PC-9 (cell line): ENCODE results near the gene TRAPPC5. TPM values are rescaled to one million over a fixed set of nuclear protein-coding genes. Genes with fewer than 3 reads are reported as not detected.

Source experiments
- BruUV-seq: library from RNA; stranded (reverse); fragments of 400-500 nt; replicated peaks from 2 replicates; lab custom pipeline; 2021; lab: Mats Ljungman, UMichigan
- CTCF ChIA-PET: fragments of 300-600 bp; sonication (Branson Sonifier 250); formaldehyde crosslinking; loops from one replicate; lab custom pipeline; 2022; ENCODE audit warnings: antibody characterized with exemption; lab: Charles Lee
- POLR2A ChIA-PET: fragments of 300-600 bp; sonication (Branson Sonifier 250); formaldehyde crosslinking; loops from one replicate; lab custom pipeline; 2022; ENCODE audit warnings: antibody characterized with exemption; ENCODE audit not compliant: unreplicated experiment; lab: Charles Lee
- DNase-seq, 2 experiments: peaks; one replicate each; pipeline versions ENCODE4 v3.0.0 to v3.0.0-alpha.2; 2015 to 2022; ENCODE audit warnings: mixed read lengths in 1 of 2
- H2AFZ ChIP-seq: fragments of 200-600 bp; sonication (generic); 2 replicates; pipeline ENCODE4 v1.8.1; 2017; ENCODE audit warnings: antibody characterized with exemption
- H3F3A ChIP-seq: fragments of 200-600 bp; sonication (generic); 2 replicates; pipeline ENCODE4 v1.8.1; 2017; ENCODE audit warnings: antibody characterized with exemption, mild to moderate bottlenecking, low read depth; ENCODE audit not compliant: insufficient read depth
- H3K27ac ChIP-seq: fragments of 200-600 bp; sonication (generic); 2 replicates; pipeline ENCODE4 v1.6.1; 2016; ENCODE audit warnings: mixed run types
- H3K27me3 ChIP-seq: fragments of 200-600 bp; sonication (generic); 2 replicates; pipeline ENCODE4 v1.6.1; 2016; ENCODE audit warnings: low read depth, mixed run types; ENCODE audit not compliant: insufficient read depth
- H3K36me3 ChIP-seq: fragments of 200-600 bp; sonication (generic); 2 replicates; pipeline ENCODE4 v1.6.1; 2016; ENCODE audit warnings: low read depth, mixed run types
- H3K4me1 ChIP-seq: fragments of 200-600 bp; sonication (generic); replicated peaks from 2 replicates; pipeline ENCODE4 v1.6.1; 2016; ENCODE audit warnings: mixed run types; ENCODE audit not compliant: insufficient read depth
- H3K4me2 ChIP-seq: fragments of 200-600 bp; sonication (generic); 2 replicates; pipeline ENCODE4 v1.6.1; 2017; ENCODE audit warnings: mixed run types
- H3K4me3 ChIP-seq: fragments of 200-600 bp; sonication (generic); 2 replicates; pipeline ENCODE4 v1.6.1; 2016; ENCODE audit warnings: mixed run types
- H3K79me2 ChIP-seq: fragments of 200-600 bp; sonication (generic); 2 replicates; pipeline ENCODE4 v1.6.1; 2017; ENCODE audit warnings: low read depth, mixed run types
- H3K9me2 ChIP-seq: fragments of 200-600 bp; sonication (generic); 2 replicates; pipeline ENCODE4 v1.8.1; 2017; ENCODE audit warnings: mild to moderate bottlenecking; ENCODE audit not compliant: insufficient read depth
- H3K9me3 ChIP-seq: fragments of 200-600 bp; sonication (generic); 2 replicates; pipeline ENCODE4 v1.8.1; 2016; ENCODE audit warnings: low read depth; ENCODE audit not compliant: insufficient read depth
- H4K20me1 ChIP-seq: fragments of 200-600 bp; sonication (generic); 2 replicates; pipeline ENCODE4 v1.8.1; 2017; ENCODE audit not compliant: insufficient read depth
- EZH2 ChIP-seq: fragments of 200-600 bp; sonication (generic); IDR thresholded peaks from 2 replicates; pipeline ENCODE4 v1.8.0; 2017; ENCODE audit warnings: antibody characterized with exemption, low read depth
- intact Hi-C: fragments of 100-400 bp; cut with micrococcal nuclease; formaldehyde crosslinking; loops from one replicate; pipeline ENCODE4 v1.10.0; 2022; ENCODE audit not compliant: unreplicated experiment
- total RNA-seq: library from RNA; stranded (reverse); gene quantifications from 2 replicates; pipeline ENCODE4 v1.2.3, GENCODE V29; 2021
- TF ChIP-seq, protein P1 (sequence below): fragments of 200-600 bp; sonication (generic); conservative IDR thresholded peaks from 2 replicates; pipeline ENCODE4 v1.6.1; 2017; ENCODE audit warnings: mixed run types, antibody characterized with exemption, mild to moderate bottlenecking, moderate library complexity

Gene TRAPPC5
- total RNA-seq, 1 experiment from 2014 or later, result 103 TPM

DNA sequence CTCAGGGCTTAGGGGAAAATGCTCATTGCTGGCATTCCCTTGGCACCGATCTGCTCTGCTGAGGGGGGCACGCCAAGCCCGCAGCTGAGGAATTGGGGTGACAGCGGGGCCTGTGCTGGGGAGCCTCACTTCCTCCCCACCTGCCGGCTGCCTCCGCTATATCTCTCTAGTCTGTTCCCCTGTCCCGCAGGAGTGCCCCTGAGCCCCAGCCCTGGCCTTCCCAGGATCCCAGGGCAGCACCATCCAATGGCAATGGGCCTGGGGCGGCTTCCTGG, 34.3 kb upstream of the TRAPPC5 start:
- no peaks in the 10 kb centered on the region for H3K4me1 ChIP-seq
- CTCF ChIA-PET, result no interaction called here

GRCh38 chr19:7647156-7647555, 33.5 kb upstream of the TRAPPC5 start:
- CTCF ChIA-PET, result no interaction called here
- Histone ChIP-seq H3K27me3 (no peaks in the 10 kb centered on the region), H4K20me1 (no peaks in the 10 kb centered on the region), H3K27ac (no peak overlapping the region), H3F3A (peaks cover 22% of the 10 kb centered on the region), H3K9me3 (no peaks in the 10 kb centered on the region), H3K4me1 (no peaks in the 10 kb centered on the region), H3K4me2 (no peak overlapping the region), H3K9me2 (no peaks in the 10 kb centered on the region), H3K36me3 (no peaks in the 10 kb centered on the region), H3K79me2 (no peaks in the 10 kb centered on the region), H3K4me3 (no peak overlapping the region), H2AFZ (no peak overlapping the region)
- intact Hi-C loops, result no loop called here
- TF ChIP-seq, protein P1, sequence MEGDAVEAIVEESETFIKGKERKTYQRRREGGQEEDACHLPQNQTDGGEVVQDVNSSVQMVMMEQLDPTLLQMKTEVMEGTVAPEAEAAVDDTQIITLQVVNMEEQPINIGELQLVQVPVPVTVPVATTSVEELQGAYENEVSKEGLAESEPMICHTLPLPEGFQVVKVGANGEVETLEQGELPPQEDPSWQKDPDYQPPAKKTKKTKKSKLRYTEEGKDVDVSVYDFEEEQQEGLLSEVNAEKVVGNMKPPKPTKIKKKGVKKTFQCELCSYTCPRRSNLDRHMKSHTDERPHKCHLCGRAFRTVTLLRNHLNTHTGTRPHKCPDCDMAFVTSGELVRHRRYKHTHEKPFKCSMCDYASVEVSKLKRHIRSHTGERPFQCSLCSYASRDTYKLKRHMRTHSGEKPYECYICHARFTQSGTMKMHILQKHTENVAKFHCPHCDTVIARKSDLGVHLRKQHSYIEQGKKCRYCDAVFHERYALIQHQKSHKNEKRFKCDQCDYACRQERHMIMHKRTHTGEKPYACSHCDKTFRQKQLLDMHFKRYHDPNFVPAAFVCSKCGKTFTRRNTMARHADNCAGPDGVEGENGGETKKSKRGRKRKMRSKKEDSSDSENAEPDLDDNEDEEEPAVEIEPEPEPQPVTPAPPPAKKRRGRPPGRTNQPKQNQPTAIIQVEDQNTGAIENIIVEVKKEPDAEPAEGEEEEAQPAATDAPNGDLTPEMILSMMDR, result no peak
- no peak for TF ChIP-seq EZH2
- no TSS peak for BruUV-seq
- DNase-seq, result no peak
- POLR2A ChIA-PET, result no interaction called here

More for the DNA sequence above, 34.3 kb upstream of the TRAPPC5 start:
- Histone ChIP-seq H3K36me3 (no peaks in the 10 kb centered on the region), H4K20me1 (no peaks in the 10 kb centered on the region), H3K9me3 (no peaks in the 10 kb centered on the region), H3F3A (peaks cover 22% of the 10 kb centered on the region), H3K4me3 (no peak overlapping the region), H3K27me3 (no peaks in the 10 kb centered on the region), H2AFZ (no peak overlapping the region), H3K79me2 (no peaks in the 10 kb centered on the region), H3K4me2 (no peak overlapping the region), H3K27ac (no peak overlapping the region), H3K9me2 (no peaks in the 10 kb centered on the region)
- POLR2A ChIA-PET, result no interaction called here
- intact Hi-C loops, result no loop called here
- no TSS peak for BruUV-seq
- no peak for DNase-seq
- TF ChIP-seq, protein P1, result no peak
- TF ChIP-seq EZH2, result no peak

- Histone ChIP-seq H4K20me1 (no peaks in the 10 kb centered on the region), H3K4me1 (peaks cover 13% of the 10 kb centered on the region), H2AFZ (no peak overlapping the region), H3F3A (peaks cover 26% of the 10 kb centered on the region), H3K9me2 (no peaks in the 10 kb centered on the region), H3K4me2 (no peak overlapping the region), H3K36me3 (no peaks in the 10 kb centered on the region), H3K9me3 (no peaks in the 10 kb centered on the region), H3K27me3 (no peaks in the 10 kb centered on the region), H3K27ac (no peak overlapping the region), H3K4me3 (no peak overlapping the region), H3K79me2 (no peaks in the 10 kb centered on the region)
- ChIA-PET CTCF (no interaction called here), POLR2A (interaction anchor here (0.6 kb wide), 1 partner anchor 55 kb away, joined by 5 read pairs; no protein-coding TSS in a partner anchor)
- no peak for TF ChIP-seq EZH2
- TF ChIP-seq, protein P1, result no peak
- intact Hi-C loops, result no loop called here
- BruUV-seq, result no TSS peak
- no peak for DNase-seq
Measured at GRCh38 chr19:7648265-7649014, 32.2 kb upstream of the TRAPPC5 start.
